ENCODE results near the gene SLC22A13.

GRCh38 chr3:38284756-38285150, 19.1 kb downstream of the SLC22A13 start:
- TF ChIP-seq CTCF (conservative IDR thresholded peaks at IDR 0.05; ENCODE audit: low read depth in 2 of 2), result no peak
- TF ChIP-seq REST (IDR thresholded peaks at IDR 0.05; ENCODE audit: unreplicated experiment), result no peak
